ENCODE data around the gene CYGB.

Gene CYGB

DNA sequence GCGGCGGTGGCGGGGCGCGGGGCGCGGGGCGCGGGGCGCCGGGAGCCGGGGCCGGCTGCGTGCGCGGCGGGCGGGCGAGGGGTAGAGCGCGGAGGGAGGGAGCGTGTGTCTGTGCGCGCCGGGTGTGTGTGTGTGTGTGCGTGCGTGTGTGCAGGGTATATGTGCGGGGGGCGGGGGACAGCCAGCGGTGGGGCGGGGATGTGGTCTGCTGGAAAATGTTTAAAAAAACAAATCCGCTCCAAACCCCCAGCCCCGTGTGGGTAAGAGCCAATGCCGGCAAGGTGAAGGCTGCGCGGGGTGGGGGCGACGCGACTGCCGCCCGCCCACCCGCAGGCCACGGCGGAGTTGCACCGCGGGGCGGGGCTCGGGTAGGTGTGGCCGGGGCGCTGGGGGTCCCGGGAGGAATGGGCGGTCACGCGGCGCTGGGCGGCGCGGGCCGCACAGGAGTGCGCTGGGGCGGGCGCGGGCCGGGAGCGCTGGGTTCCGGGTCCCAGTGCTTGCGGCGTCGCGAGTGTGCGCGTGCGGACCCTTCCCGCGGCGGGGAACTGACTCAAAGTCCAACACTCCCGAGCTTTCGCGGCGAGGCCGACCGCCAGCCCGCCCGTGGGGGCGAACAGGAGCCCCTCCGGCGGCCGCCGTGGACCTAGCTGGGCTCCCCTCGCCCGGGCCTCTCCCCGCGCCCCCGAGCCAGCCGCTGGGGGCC lies at the start of gene CYGB:
Gene CYGB (minus strand): TSS at position 132 of the 703 bp plus-strand sequence. CDS start 167 bp downstream, outside the sequence.
- Histone ChIP-seq H3K27ac (ENCODE audit: low read depth, low read length) (peak within 1 kb of the TSS; percentile 42), H3K4me3 (ENCODE audit: low read depth in 1 of 2, low read length in 2 of 2) (peak within 1 kb of the TSS; percentile 40 to 48), H3K27me3 (ENCODE audit: control insufficient read depth in 1 of 2, insufficient read depth in 2 of 2, low read length in 2 of 2) (peaks cover 27 to 31% of the 10 kb centered on the region in 2 donors), H3K36me3 (ENCODE audit: control insufficient read depth in 1 of 2, insufficient read depth in 2 of 2, low read length in 2 of 2) (no peaks in the 10 kb centered on the region), H3K9ac (ENCODE audit: low read depth in 1 of 2, low read length in 2 of 2) (peak within 1 kb of the TSS; percentile 25 to 35), H3K9me3 (ENCODE audit: control insufficient read depth in 1 of 2, low read length in 2 of 2) (no peaks in the 10 kb centered on the region), H3K4me1 (ENCODE audit: control insufficient read depth in 1 of 2, insufficient read depth in 2 of 2, low read length in 2 of 2) (peaks cover 13 to 15% of the 10 kb centered on the region in 2 donors)

DNA sequence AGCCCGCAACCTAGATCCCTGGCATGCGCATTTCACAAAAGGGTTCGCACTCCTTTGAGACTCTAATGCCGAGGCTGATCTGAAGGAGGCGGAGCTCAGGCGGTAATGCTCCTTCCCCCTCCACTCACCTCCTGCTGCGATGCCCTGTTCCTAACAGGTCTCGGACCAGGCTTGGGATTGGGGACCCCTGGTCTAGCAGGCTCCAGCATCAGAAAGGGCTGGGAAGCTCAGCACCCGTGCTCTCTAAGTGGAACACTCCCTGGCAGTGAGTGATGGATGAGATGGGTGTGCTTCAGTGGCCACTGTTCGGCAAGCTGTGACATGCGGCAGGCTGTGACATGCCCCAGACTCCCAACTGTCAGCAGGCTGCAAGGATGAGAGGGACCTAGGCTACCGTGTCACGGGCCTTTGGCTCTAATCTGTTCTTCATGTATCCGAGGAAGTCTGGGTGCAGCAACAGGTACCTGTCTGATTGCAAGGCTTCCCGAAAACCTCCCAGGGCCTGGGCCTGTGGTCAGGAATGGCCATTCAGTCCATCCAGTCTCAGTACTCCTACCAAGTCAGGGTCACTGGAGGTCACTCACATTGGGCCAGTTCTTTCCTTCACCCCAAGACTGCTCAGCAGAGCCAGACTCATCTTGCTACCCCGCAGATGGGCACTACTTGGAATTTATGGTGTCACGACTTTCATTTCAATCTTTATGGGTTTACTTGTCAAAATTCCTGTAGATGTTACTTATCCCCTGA lies 49.4 kb upstream of the CYGB start:
- Histone ChIP-seq H3K9me3 (ENCODE audit: control insufficient read depth in 1 of 2, low read length in 2 of 2) (no peaks in the 10 kb centered on the region), H3K27me3 (ENCODE audit: control insufficient read depth in 1 of 2, insufficient read depth in 2 of 2, low read length in 2 of 2) (peaks cover 26 to 31% of the 10 kb centered on the region in 2 donors), H3K4me1 (ENCODE audit: control insufficient read depth in 1 of 2, insufficient read depth in 2 of 2, low read length in 2 of 2) (peaks cover 4 to 11% of the 10 kb centered on the region in 2 donors), H3K9ac (ENCODE audit: low read depth in 1 of 2, low read length in 2 of 2) (no peak overlapping the region), H3K36me3 (ENCODE audit: control insufficient read depth in 1 of 2, insufficient read depth in 2 of 2, low read length in 2 of 2) (no peaks in the 10 kb centered on the region), H3K4me3 (ENCODE audit: low read depth in 1 of 2, low read length in 2 of 2) (no peak overlapping the region), H3K27ac (ENCODE audit: low read depth, low read length) (no peak overlapping the region)

DNA sequence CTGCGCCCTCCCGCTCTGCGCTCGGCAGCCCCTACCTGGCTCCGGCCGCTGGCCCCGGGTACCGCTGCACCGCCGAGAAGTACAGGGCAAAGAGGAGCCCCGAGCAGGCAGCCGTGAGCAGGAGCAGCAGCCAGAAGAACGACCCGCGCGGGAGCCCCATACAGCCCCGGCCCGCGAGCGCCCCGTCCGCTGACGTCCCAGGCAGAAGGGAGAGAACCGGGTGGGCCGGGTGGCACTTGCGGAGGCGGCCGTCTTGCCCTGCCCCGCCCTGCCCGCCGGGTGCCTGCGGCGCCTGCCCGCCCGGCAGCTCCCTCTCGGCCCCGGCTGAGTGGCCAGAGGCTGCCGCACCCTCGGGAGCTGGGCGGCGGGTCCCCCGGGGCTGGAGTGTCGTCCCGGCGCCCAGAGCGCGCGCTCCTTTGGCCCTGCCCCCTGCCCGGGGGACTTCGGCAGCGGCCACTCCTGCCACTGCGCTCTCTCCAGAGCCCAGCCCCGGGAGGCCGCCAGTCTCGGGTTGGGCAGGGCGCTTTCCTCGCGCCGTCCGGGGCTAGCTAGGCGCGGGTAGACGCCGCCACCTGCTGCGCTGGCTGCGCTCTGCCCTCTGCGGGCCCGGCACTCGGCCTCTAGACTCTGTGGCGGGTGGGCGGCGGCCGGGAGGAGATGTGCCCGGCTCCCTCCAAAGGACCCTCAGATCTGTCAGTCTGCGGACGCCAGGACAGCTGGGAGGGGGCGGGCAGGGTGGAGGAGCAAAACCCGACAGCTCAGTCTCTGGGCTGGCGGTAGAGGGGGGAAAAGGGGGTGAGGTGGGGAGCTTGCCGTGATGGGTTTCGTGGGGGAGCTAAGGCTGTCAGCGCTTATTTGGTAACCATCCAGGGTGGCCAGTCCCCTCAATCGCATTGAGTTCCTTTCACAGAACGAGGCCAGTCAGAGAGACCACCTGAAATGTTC lies 48.4 kb upstream of the CYGB start, which contains the start of gene ST6GALNAC2:
Gene ST6GALNAC2 (minus strand): TSS at position 212 of the 945 bp plus-strand sequence. CDS start 52 bp downstream, at position 160.
- no peaks in the 10 kb centered on the region for H3K9me3 ChIP-seq (ENCODE audit: control insufficient read depth in 1 of 2, low read length in 2 of 2)
- H3K27me3 ChIP-seq (ENCODE audit: control insufficient read depth in 1 of 2, insufficient read depth in 2 of 2, low read length in 2 of 2) = peaks cover 26 to 31% of the 10 kb centered on the region in 2 donors
- H3K27ac ChIP-seq (ENCODE audit: low read depth, low read length) = no peak within 1 kb of the TSS
- H3K9ac ChIP-seq (ENCODE audit: low read depth in 1 of 2, low read length in 2 of 2) = peak within 1 kb of the TSS; percentile 54 to 63
- peaks cover 4 to 11% of the 10 kb centered on the region in 2 donors for H3K4me1 ChIP-seq (ENCODE audit: control insufficient read depth in 1 of 2, insufficient read depth in 2 of 2, low read length in 2 of 2)
- H3K4me3 ChIP-seq (ENCODE audit: low read depth in 1 of 2, low read length in 2 of 2) = peak within 1 kb of the TSS; percentile 65 to 72
- no peaks in the 10 kb centered on the region for H3K36me3 ChIP-seq (ENCODE audit: control insufficient read depth in 1 of 2, insufficient read depth in 2 of 2, low read length in 2 of 2)

DNA sequence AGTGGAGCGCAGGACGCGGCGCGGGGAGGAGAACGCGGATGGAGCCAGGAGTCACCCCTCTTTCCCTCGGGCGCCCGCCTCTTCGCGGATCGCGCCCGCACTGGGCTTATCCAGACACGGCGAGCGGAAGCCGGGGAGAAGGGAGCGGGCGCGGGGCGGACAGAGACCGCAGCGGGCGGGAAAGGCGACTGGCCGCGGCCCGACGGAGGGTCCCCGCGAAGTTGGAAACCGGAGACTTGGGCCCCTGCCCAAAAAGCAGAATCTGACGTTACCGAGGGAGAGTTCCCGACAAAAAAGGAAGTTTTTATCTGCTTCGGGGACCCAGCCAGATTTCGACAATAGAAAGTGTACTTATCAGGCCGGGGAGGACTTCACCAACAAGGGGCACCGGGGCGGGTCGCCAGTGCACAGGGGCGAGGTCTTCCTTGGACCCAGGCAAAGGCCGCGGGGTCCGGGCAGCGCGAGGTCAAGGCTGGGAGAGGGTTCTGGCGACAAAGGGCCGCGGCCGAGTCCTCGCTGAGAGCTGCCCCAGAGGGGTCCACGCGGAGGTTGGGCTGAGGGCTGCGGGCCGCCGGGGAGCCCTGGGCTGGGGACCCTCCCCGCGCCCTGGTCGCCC lies 47.6 kb upstream of the CYGB start:
- H3K27me3 ChIP-seq (ENCODE audit: control insufficient read depth in 1 of 2, insufficient read depth in 2 of 2, low read length in 2 of 2) = peaks cover 26 to 31% of the 10 kb centered on the region in 2 donors
- no peak overlapping the region for H3K27ac ChIP-seq (ENCODE audit: low read depth, low read length)
- peak overlapping the region; percentile 54 to 63 for H3K9ac ChIP-seq (ENCODE audit: low read depth in 1 of 2, low read length in 2 of 2)
- no peaks in the 10 kb centered on the region for H3K9me3 ChIP-seq (ENCODE audit: control insufficient read depth in 1 of 2, low read length in 2 of 2)
- peak overlapping the region; percentile 65 to 72 for H3K4me3 ChIP-seq (ENCODE audit: low read depth in 1 of 2, low read length in 2 of 2)
- no peaks in the 10 kb centered on the region for H3K36me3 ChIP-seq (ENCODE audit: control insufficient read depth in 1 of 2, insufficient read depth in 2 of 2, low read length in 2 of 2)
- H3K4me1 ChIP-seq (ENCODE audit: control insufficient read depth in 1 of 2, insufficient read depth in 2 of 2, low read length in 2 of 2) = peaks cover 4 to 11% of the 10 kb centered on the region in 2 donors

DNA sequence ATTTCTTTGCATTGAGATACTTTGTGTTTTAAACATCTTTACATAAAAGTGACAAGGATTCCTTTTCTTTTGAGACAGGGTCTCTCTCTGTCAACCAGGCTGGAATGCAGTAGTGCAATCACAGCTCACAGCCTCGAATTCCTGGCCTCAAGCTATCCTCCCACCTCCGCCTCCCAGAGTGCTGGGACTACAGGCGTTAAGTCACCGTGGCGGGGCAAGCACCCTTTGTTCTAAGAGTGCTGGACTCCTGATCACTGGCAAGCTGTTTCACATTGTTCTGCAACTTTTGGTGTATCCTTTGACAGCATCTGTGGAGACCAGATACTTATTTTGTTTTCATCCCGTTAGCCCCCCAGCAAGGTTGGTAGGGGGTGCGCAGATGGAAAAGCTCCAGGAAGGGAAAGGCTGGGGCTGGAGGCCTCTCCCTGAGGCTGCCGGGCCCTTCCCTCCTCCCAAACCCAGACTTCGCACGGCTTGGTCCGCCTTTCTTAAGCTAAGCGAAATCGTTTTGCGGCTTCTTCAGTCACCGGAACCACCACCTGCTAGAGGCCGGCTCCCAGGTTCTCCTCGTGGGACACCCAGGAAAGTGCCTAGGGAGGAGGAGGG lies 47.0 kb upstream of the CYGB start:
- Histone ChIP-seq H3K27me3 (ENCODE audit: control insufficient read depth in 1 of 2, insufficient read depth in 2 of 2, low read length in 2 of 2) (peaks cover 26 to 31% of the 10 kb centered on the region in 2 donors), H3K4me1 (ENCODE audit: control insufficient read depth in 1 of 2, insufficient read depth in 2 of 2, low read length in 2 of 2) (peaks cover 4 to 11% of the 10 kb centered on the region in 2 donors), H3K9ac (ENCODE audit: low read depth in 1 of 2, low read length in 2 of 2) (peak overlapping the region; percentile 54 to 63), H3K27ac (ENCODE audit: low read depth, low read length) (no peak overlapping the region), H3K4me3 (ENCODE audit: low read depth in 1 of 2, low read length in 2 of 2) (peak overlapping the region; percentile 65 to 72), H3K9me3 (ENCODE audit: control insufficient read depth in 1 of 2, low read length in 2 of 2) (no peaks in the 10 kb centered on the region), H3K36me3 (ENCODE audit: control insufficient read depth in 1 of 2, insufficient read depth in 2 of 2, low read length in 2 of 2) (no peaks in the 10 kb centered on the region)

DNA sequence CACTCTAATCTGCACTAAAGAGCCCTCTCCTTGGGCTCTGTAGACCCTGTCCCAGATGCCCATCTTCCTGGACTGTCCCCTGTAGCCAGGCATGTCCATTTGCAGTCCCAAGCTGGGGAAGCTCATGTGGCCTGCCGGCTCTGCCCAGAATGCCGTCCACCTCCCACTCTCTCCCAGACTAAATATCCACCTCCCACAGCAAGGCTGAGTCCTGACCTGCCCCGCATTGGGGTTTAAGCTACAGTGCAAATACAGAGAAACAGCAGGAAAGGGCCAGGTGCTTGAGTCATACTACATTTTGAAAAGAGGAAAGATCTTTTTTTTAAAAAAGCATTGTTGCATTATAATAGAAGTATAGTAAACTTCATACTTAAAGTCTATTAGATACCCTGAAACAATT lies 45.2 kb upstream of the CYGB start:
- no peaks in the 10 kb centered on the region for H3K9me3 ChIP-seq (ENCODE audit: control insufficient read depth in 1 of 2, low read length in 2 of 2)
- H3K4me3 ChIP-seq (ENCODE audit: low read depth in 1 of 2, low read length in 2 of 2) = no peak overlapping the region
- H3K9ac ChIP-seq (ENCODE audit: low read depth in 1 of 2, low read length in 2 of 2) = no peak overlapping the region
- H3K36me3 ChIP-seq (ENCODE audit: control insufficient read depth in 1 of 2, insufficient read depth in 2 of 2, low read length in 2 of 2) = no peaks in the 10 kb centered on the region
- H3K4me1 ChIP-seq (ENCODE audit: control insufficient read depth in 1 of 2, insufficient read depth in 2 of 2, low read length in 2 of 2) = peaks cover 4 to 11% of the 10 kb centered on the region in 2 donors
- no peak overlapping the region for H3K27ac ChIP-seq (ENCODE audit: low read depth, low read length)
- peaks cover 21 to 22% of the 10 kb centered on the region in 2 donors for H3K27me3 ChIP-seq (ENCODE audit: control insufficient read depth in 1 of 2, insufficient read depth in 2 of 2, low read length in 2 of 2)

DNA sequence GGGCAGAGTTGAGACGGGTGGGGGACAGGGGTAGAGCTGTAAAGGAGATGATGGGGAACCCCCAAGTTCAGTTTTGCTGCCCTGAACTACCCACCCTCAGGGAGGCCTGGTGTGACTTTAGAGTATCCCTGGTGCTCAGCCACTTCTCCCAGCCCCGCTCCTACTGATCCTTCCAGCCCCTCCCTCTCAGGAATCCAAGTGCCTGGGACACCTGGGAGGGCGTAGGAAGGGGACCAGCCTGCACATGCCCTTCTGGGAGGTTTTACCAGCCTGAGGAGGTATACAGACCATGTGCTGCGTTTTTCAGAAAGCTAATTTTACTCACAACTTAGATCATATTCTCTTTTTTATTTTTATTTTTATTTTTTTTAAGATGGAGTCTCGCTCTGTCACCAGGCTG lies 44.0 kb upstream of the CYGB start:
- no peak overlapping the region for H3K27ac ChIP-seq (ENCODE audit: low read depth, low read length)

DNA sequence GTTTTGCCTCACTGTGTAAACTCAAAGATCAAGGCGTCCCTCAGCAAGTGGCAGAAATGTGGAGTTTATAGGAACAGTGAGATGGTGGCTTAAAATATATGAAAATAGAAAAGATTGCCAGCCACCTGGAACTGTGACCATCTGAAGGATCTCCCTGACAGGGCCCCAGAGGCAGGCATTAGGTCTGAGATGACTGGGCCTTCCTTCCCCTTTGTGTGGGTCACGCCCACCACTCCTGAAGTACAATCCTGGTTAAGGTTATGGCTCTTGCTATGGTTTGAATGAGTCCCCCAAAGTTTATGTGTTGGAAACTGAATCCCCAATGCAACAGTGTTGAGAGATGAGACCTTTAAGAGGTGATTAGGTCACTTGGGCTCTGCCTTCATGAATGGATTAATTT lies 41.8 kb upstream of the CYGB start:
- Histone ChIP-seq H3K36me3 (ENCODE audit: control insufficient read depth in 1 of 2, insufficient read depth in 2 of 2, low read length in 2 of 2) (no peaks in the 10 kb centered on the region), H3K4me1 (ENCODE audit: control insufficient read depth in 1 of 2, insufficient read depth in 2 of 2, low read length in 2 of 2) (peaks cover 0 to under 1% of the 10 kb centered on the region in 2 donors), H3K9ac (ENCODE audit: low read depth in 1 of 2, low read length in 2 of 2) (no peak overlapping the region), H3K9me3 (ENCODE audit: control insufficient read depth in 1 of 2, low read length in 2 of 2) (no peaks in the 10 kb centered on the region), H3K27me3 (ENCODE audit: control insufficient read depth in 1 of 2, insufficient read depth in 2 of 2, low read length in 2 of 2) (peaks cover 2% of the 10 kb centered on the region in 2 donors), H3K27ac (ENCODE audit: low read depth, low read length) (no peak overlapping the region), H3K4me3 (ENCODE audit: low read depth in 1 of 2, low read length in 2 of 2) (no peak overlapping the region)

More for the DNA sequence above, 44.0 kb upstream of the CYGB start:
- Histone ChIP-seq H3K4me3 (ENCODE audit: low read depth in 1 of 2, low read length in 2 of 2) (no peak overlapping the region), H3K27me3 (ENCODE audit: control insufficient read depth in 1 of 2, insufficient read depth in 2 of 2, low read length in 2 of 2) (peaks cover 13% of the 10 kb centered on the region in 2 donors), H3K4me1 (ENCODE audit: control insufficient read depth in 1 of 2, insufficient read depth in 2 of 2, low read length in 2 of 2) (peaks cover 4 to 11% of the 10 kb centered on the region in 2 donors), H3K9ac (ENCODE audit: low read depth in 1 of 2, low read length in 2 of 2) (no peak overlapping the region), H3K9me3 (ENCODE audit: control insufficient read depth in 1 of 2, low read length in 2 of 2) (no peaks in the 10 kb centered on the region), H3K36me3 (ENCODE audit: control insufficient read depth in 1 of 2, insufficient read depth in 2 of 2, low read length in 2 of 2) (no peaks in the 10 kb centered on the region)

DNA sequence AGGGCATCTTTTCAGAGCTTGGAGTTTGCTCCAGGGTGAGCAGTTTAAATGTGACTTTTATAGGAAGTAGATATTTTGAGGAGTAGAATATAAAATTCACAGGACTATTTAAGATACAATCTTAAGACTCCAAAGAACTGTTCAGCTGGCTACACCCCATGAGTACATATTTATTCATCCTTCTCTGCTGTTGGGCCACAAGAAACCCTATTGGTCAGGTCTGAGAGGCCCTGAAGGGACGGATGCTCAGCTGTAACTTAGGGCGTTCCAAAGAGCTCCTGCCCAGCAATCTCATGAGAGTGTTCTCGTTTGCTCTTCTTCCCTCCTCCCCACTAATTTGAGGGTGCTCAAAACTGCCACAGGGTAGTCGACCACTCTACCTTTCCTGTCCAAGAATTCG lies 40.9 kb upstream of the CYGB start:
- Histone ChIP-seq H3K36me3 (ENCODE audit: control insufficient read depth in 1 of 2, insufficient read depth in 2 of 2, low read length in 2 of 2) (no peaks in the 10 kb centered on the region), H3K27ac (ENCODE audit: low read depth, low read length) (no peak overlapping the region), H3K9me3 (ENCODE audit: control insufficient read depth in 1 of 2, low read length in 2 of 2) (no peaks in the 10 kb centered on the region), H3K4me1 (ENCODE audit: control insufficient read depth in 1 of 2, insufficient read depth in 2 of 2, low read length in 2 of 2) (no peaks in the 10 kb centered on the region), H3K9ac (ENCODE audit: low read depth in 1 of 2, low read length in 2 of 2) (no peak overlapping the region), H3K4me3 (ENCODE audit: low read depth in 1 of 2, low read length in 2 of 2) (no peak overlapping the region), H3K27me3 (ENCODE audit: control insufficient read depth in 1 of 2, insufficient read depth in 2 of 2, low read length in 2 of 2) (no peaks in the 10 kb centered on the region)
